CD14-positive monocyte (primary cell): ENCODE data around the gene HNRNPAB. TPM values are rescaled to one million over a fixed set of nuclear protein-coding genes. Genes with fewer than 3 reads are reported as not detected.

ENCODE experiments used
- DNase-seq, 3 donors: peaks; one replicate each; pipeline ENCODE4 v3.0.0-alpha.2; 2011 to 2022
- H2AFZ ChIP-seq: 2 replicates; pipeline ENCODE4 v1.6.0; 2012; ENCODE audit warnings: mild to moderate bottlenecking, low read depth, low read length, inconsistent platforms; ENCODE audit not compliant: insufficient read depth, poor library complexity, severe bottlenecking
- H3K27ac ChIP-seq, 2 donors: 1 replicate in 1 of 2; 2 replicates in 1 of 2; pipeline ENCODE4 v1.5.1; 2012 to 2013; ENCODE audit warnings: low read length in 2 of 2, control low read depth in 1 of 2, inconsistent platforms in 1 of 2, low read depth in 1 of 2, mild to moderate bottlenecking in 1 of 2
- H3K27me3 ChIP-seq, 2 donors: one replicate each; pipeline versions ENCODE4 v1.6.0 to v1.6.1; 2011 to 2013; ENCODE audit warnings: low read length in 2 of 2; ENCODE audit not compliant: control insufficient read depth in 2 of 2, insufficient read depth in 2 of 2
- H3K36me3 ChIP-seq, 2 donors: replicated peaks in 1 of 2; 1 replicate in 1 of 2; 2 replicates in 1 of 2; pipeline versions ENCODE4 v1.5.1 to v1.6.1; 2012 to 2013; ENCODE audit warnings: low read length in 2 of 2, control low read depth in 1 of 2, inconsistent platforms in 1 of 2, mild to moderate bottlenecking in 1 of 2; ENCODE audit not compliant: insufficient read depth in 2 of 2, control insufficient read depth in 1 of 2
- H3K4me1 ChIP-seq, 2 donors: 1 replicate in 1 of 2; 2 replicates in 1 of 2; pipeline versions ENCODE4 v1.5.1 to v1.6.1; 2012 to 2013; ENCODE audit warnings: low read length in 2 of 2, control low read depth in 1 of 2, inconsistent platforms in 1 of 2, mild to moderate bottlenecking in 1 of 2, moderate library complexity in 1 of 2; ENCODE audit not compliant: insufficient read depth in 2 of 2, control insufficient read depth in 1 of 2
- H3K4me2 ChIP-seq: replicated peaks from 2 replicates; pipeline ENCODE3; 2012; ENCODE audit warnings: low read length, moderate library complexity, mild to moderate bottlenecking; ENCODE audit not compliant: poor library complexity, severe bottlenecking; ENCODE audit errors: extremely low read depth
- H3K4me3 ChIP-seq, 3 experiments: fragments of 200-600 bp in 1 of 3; sonication (generic) in 1 of 3; replicated peaks in 1 of 3; 1 replicate in 2 of 3; 2 replicates in 1 of 3; pipeline ENCODE4 v1.5.1; 2011 to 2013; ENCODE audit warnings: low read length in 3 of 3, mild to moderate bottlenecking in 3 of 3, control low read depth in 2 of 3, low read depth in 2 of 3, inconsistent platforms in 1 of 3, moderate library complexity in 1 of 3
- H3K79me2 ChIP-seq: 2 replicates; pipeline ENCODE4 v1.6.0; 2012; ENCODE audit warnings: mild to moderate bottlenecking, control low read depth, inconsistent platforms, low read length, moderate library complexity; ENCODE audit not compliant: insufficient read depth
- H3K9ac ChIP-seq: 2 replicates; pipeline ENCODE4 v1.6.0; 2017; ENCODE audit warnings: low read length, mild to moderate bottlenecking; ENCODE audit not compliant: insufficient read depth, poor library complexity, severe bottlenecking
- H3K9me3 ChIP-seq, 2 donors: replicated peaks in 1 of 2; 1 replicate in 1 of 2; 2 replicates in 1 of 2; pipeline versions ENCODE4 v1.5.1 to v1.6.1; 2012 to 2013; ENCODE audit warnings: low read length in 2 of 2, control low read depth in 1 of 2; ENCODE audit not compliant: control insufficient read depth in 1 of 2, insufficient read depth in 1 of 2
- H4K20me1 ChIP-seq: 2 replicates; pipeline ENCODE4 v1.6.0; 2012; ENCODE audit warnings: mild to moderate bottlenecking, low read length, control low read depth, moderate library complexity; ENCODE audit not compliant: insufficient read depth
- H3K27ac Mint-ChIP-seq, 7 donors: one replicate each; pipeline ENCODE4 v1.8.0; 2020; ENCODE audit warnings: mild to moderate bottlenecking in 7 of 7, mixed read lengths in 7 of 7, moderate library complexity in 6 of 7, inconsistent platforms in 2 of 7
- H3K27me3 Mint-ChIP-seq, 3 donors: one replicate each; pipeline ENCODE4 v1.8.0; 2021 to 2022; ENCODE audit warnings: low read depth in 3 of 3, mild to moderate bottlenecking in 3 of 3, mixed read lengths in 3 of 3, moderate library complexity in 3 of 3, inconsistent platforms in 1 of 3
- H3K36me3 Mint-ChIP-seq, 2 donors: one replicate each; pipeline ENCODE4 v1.8.0; 2020; ENCODE audit warnings: mixed read lengths in 2 of 2, inconsistent platforms in 1 of 2, mild to moderate bottlenecking in 1 of 2
- H3K4me1 Mint-ChIP-seq: one replicate; pipeline ENCODE4 v1.8.0; 2020; ENCODE audit warnings: mild to moderate bottlenecking, mixed read lengths
- H3K4me3 Mint-ChIP-seq, 2 donors: one replicate each; pipeline ENCODE4 v1.8.0; 2020; ENCODE audit warnings: mild to moderate bottlenecking in 2 of 2, mixed read lengths in 2 of 2, moderate library complexity in 1 of 2
- H3K9me3 Mint-ChIP-seq, 7 donors: one replicate each; pipeline ENCODE4 v1.8.0; 2020 to 2022; ENCODE audit warnings: mixed read lengths in 7 of 7, mild to moderate bottlenecking in 6 of 7, moderate library complexity in 6 of 7, inconsistent platforms in 2 of 7
- whole genome bisulfite sequencing: methylation state at CpG from one replicate; pipeline ENCODE4 v1.1.5; 2013; ENCODE audit warnings: missing lambda C conversion rate; ENCODE audit not compliant: insufficient coverage; 5-methylcytosine and 5-hydroxymethylcytosine counted together
- intact Hi-C, 2 donors: fragments of 100-400 bp; cut with micrococcal nuclease; formaldehyde crosslinking; loops; one replicate each; pipeline versions ENCODE4 v1.15.0 to v1.15.1; 2023
- polyA plus RNA-seq, 3 donors: library from polyadenylated mRNA; depleted of rRNA in 1 of 3; unstranded in 2 of 3; stranded (reverse) in 1 of 3; fragments of 300-500 nt in 2 of 3; fragments of >200 nt in 1 of 3; fragmentation: Illumina TruSeq in 2 of 3; gene quantifications; 1 replicate in 2 of 3; 2 replicates in 1 of 3; pipeline ENCODE4 v1.2.3, GENCODE V29; 2012 to 2021
- TF ChIP-seq, protein P1 (sequence below): fragments of 200-600 bp; IDR thresholded peaks from one replicate; pipeline ENCODE4 v1.8.0; 2022; ENCODE audit warnings: antibody characterized with exemption, mild to moderate bottlenecking

The HNRNPAB gene
- polyA plus RNA-seq, 3 donors = 44.8 to 59.4 (median 54.2) TPM

DNA sequence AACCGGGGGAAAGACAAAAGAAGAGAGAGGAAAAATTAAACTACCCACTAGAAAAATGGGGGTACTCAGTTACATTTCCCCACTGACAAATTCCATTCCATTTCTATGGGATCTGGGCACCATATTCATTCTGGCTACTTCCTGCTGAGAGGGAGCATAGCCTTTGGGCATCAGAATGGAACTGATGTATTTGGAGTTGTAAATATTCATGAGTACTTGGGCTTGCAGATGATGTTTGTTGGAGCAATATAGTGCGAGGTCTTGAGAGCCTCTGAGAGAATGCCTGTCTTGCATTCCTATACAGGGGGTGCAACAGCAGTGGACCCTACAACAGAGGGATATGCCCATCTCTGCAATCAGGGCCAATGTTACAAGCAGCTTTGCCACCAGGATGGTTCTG lies 33.9 kb upstream of the HNRNPAB start:
- no peaks in the 10 kb centered on the region for H3K4me1 ChIP-seq
- H3K4me2 ChIP-seq = no peak overlapping the region
- no peak for DNase-seq
- H3K27ac Mint-ChIP-seq = no peak overlapping the region
- H3K9ac ChIP-seq = no peak overlapping the region
- H3K9me3 Mint-ChIP-seq = peaks cover 0 to 3% (median 0%) of the 10 kb centered on the region in 7 donors
- WGBS = 100% methylated on average over 1 of the region's 2 CpGs
- H3K36me3 ChIP-seq = no peaks in the 10 kb centered on the region
- H3K4me1 Mint-ChIP-seq = no peaks in the 10 kb centered on the region
- no peak overlapping the region for H3K4me3 ChIP-seq
- no peaks in the 10 kb centered on the region for H3K9me3 ChIP-seq
- H3K27me3 Mint-ChIP-seq = peaks cover 0 to 13% (median 2%) of the 10 kb centered on the region in 3 donors
- H3K4me3 Mint-ChIP-seq = no peak overlapping the region
- H3K79me2 ChIP-seq = no peaks in the 10 kb centered on the region
- H3K27me3 ChIP-seq = no peaks in the 10 kb centered on the region
- intact Hi-C loops = no loop called here
- no peak overlapping the region for H2AFZ ChIP-seq
- no peaks in the 10 kb centered on the region for H4K20me1 ChIP-seq
- no peaks in the 10 kb centered on the region for H3K36me3 Mint-ChIP-seq
- TF ChIP-seq, protein P1, sequence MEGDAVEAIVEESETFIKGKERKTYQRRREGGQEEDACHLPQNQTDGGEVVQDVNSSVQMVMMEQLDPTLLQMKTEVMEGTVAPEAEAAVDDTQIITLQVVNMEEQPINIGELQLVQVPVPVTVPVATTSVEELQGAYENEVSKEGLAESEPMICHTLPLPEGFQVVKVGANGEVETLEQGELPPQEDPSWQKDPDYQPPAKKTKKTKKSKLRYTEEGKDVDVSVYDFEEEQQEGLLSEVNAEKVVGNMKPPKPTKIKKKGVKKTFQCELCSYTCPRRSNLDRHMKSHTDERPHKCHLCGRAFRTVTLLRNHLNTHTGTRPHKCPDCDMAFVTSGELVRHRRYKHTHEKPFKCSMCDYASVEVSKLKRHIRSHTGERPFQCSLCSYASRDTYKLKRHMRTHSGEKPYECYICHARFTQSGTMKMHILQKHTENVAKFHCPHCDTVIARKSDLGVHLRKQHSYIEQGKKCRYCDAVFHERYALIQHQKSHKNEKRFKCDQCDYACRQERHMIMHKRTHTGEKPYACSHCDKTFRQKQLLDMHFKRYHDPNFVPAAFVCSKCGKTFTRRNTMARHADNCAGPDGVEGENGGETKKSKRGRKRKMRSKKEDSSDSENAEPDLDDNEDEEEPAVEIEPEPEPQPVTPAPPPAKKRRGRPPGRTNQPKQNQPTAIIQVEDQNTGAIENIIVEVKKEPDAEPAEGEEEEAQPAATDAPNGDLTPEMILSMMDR = no peak
- H3K27ac ChIP-seq = no peak overlapping the region

GRCh38 chr5:178174456-178174855 lies 29.9 kb upstream of the HNRNPAB start:
- no CpG with 5 or more reads among the region's 3 CpGs for WGBS
- H3K27me3 Mint-ChIP-seq = peaks cover 0 to 7% (median 0%) of the 10 kb centered on the region in 3 donors

More at GRCh38 chr5:178174456-178174855, 29.9 kb upstream of the HNRNPAB start:
- H4K20me1 ChIP-seq = no peaks in the 10 kb centered on the region
- no peak for DNase-seq
- H2AFZ ChIP-seq = no peak overlapping the region
- intact Hi-C loops = no loop called here
- H3K9me3 ChIP-seq = no peaks in the 10 kb centered on the region
- no peak overlapping the region for H3K4me3 ChIP-seq
- no peaks in the 10 kb centered on the region for H3K36me3 ChIP-seq
- Mint-ChIP-seq H3K9me3 (peaks cover 0 to 5% (median under 1%) of the 10 kb centered on the region in 7 donors), H3K4me3 (no peak overlapping the region), H3K27ac (no peak overlapping the region), H3K4me1 (peaks cover 3% of the 10 kb centered on the region), H3K36me3 (no peaks in the 10 kb centered on the region)
- H3K79me2 ChIP-seq = no peaks in the 10 kb centered on the region
- TF ChIP-seq, protein P1 = no peak
- no peak overlapping the region for H3K4me2 ChIP-seq
- no peaks in the 10 kb centered on the region for H3K4me1 ChIP-seq
- H3K9ac ChIP-seq = no peak overlapping the region
- no peak overlapping the region for H3K27ac ChIP-seq
- no peaks in the 10 kb centered on the region for H3K27me3 ChIP-seq
